Ovary (tissue), 3 donors: ENCODE measurements around the gene CAV1.

Source experiments
- CTCF ChIP-seq, 3 donors: fragments of 450-650 bp in 2 of 3; fragments of 200-600 bp in 1 of 3; IDR thresholded peaks; one replicate each; pipeline versions ENCODE4 v1.5.1 to v1.8.0; 2016 to 2022; ENCODE audit warnings: antibody characterized with exemption in 3 of 3, mild to moderate bottlenecking in 1 of 3
- EP300 ChIP-seq: sonication (generic); formaldehyde crosslinking; IDR thresholded peaks from one replicate; pipeline ENCODE4 v1.6.1; 2017; ENCODE audit warnings: antibody characterized with exemption
- POLR2A ChIP-seq: fragments of 450-650 bp; IDR thresholded peaks from one replicate; pipeline ENCODE4 v1.6.1; 2017; ENCODE audit warnings: antibody characterized with exemption, mild to moderate bottlenecking, moderate library complexity
- donor health status: DM: no; HTN: no; CAD: no.

DNA sequence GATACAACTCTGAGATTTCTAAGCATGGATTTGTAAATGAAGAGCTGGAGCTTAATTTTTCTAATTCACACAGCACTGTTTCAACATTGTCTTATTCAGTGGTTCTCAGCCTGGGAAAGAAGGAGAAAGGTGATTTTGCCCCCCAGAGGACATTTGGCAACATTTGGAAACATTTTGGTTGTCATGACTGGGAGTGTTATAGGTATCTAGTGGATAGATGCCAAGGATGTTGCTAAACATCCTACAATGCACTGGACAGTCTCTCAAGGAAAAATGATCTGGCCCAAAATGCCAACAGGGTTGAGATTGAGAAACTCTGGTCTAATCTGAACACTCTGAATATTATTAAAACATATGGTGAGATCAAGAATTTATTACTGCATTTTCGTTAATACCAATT, 29.1 kb upstream of the CAV1 start:
- TF ChIP-seq POLR2A, result no peak
- no peak for TF ChIP-seq CTCF (IDR thresholded peaks at IDR 0.05)
- no peak for TF ChIP-seq EP300
